Astrocyte (in vitro differentiated cells and primary cell): ENCODE data around the gene CRELD2. TPM values are rescaled to one million over a fixed set of nuclear protein-coding genes. Genes with fewer than 3 reads are reported as not detected.

Experiments used
- DNase-seq: peaks from one replicate; pipeline ENCODE4 v3.0.0-alpha.2; 2010; ENCODE audit warnings: low read depth
- FAIRE-seq: peaks from 2 replicates; lab custom pipeline; 2011; peaks lifted over from hg19 to GRCh38; lab: Jason Lieb, UNC
- H2AFZ ChIP-seq: 2 replicates; pipeline ENCODE4 v1.6.0; 2012; ENCODE audit warnings: low read depth, low read length, inconsistent platforms
- H3K27ac ChIP-seq: 2 replicates; pipeline ENCODE4 v1.5.1; 2011; ENCODE audit warnings: low read depth, low read length, inconsistent platforms
- H3K27me3 ChIP-seq: 2 replicates; pipeline ENCODE4 v1.6.0; 2011; ENCODE audit warnings: low read length, inconsistent platforms; ENCODE audit not compliant: insufficient read depth
- H3K36me3 ChIP-seq: 2 replicates; pipeline ENCODE4 v1.5.1; 2011; ENCODE audit warnings: low read length, inconsistent platforms; ENCODE audit not compliant: insufficient read depth
- H3K4me1 ChIP-seq: 2 replicates; pipeline ENCODE4 v1.5.1; 2011; ENCODE audit warnings: low read length, inconsistent platforms; ENCODE audit not compliant: insufficient read depth
- H3K4me2 ChIP-seq: 2 replicates; pipeline ENCODE4 v1.6.0; 2012; ENCODE audit warnings: low read length, inconsistent platforms
- H3K4me3 ChIP-seq: 2 replicates; pipeline ENCODE4 v1.5.1; 2011; ENCODE audit warnings: low read depth, mild to moderate bottlenecking, low read length, inconsistent platforms; ENCODE audit not compliant: insufficient read depth
- H3K79me2 ChIP-seq: 2 replicates; pipeline ENCODE4 v1.6.0; 2012; ENCODE audit warnings: mild to moderate bottlenecking, low read length, inconsistent platforms; ENCODE audit not compliant: insufficient read depth
- H3K9ac ChIP-seq: 2 replicates; pipeline ENCODE4 v1.6.0; 2012; ENCODE audit warnings: mild to moderate bottlenecking, low read length, inconsistent platforms
- H3K9me3 ChIP-seq: 2 replicates; pipeline ENCODE4 v1.5.1; 2012; ENCODE audit warnings: low read depth, mild to moderate bottlenecking, low read length, inconsistent platforms; ENCODE audit not compliant: insufficient read depth
- H4K20me1 ChIP-seq: 2 replicates; pipeline ENCODE4 v1.6.0; 2012; ENCODE audit warnings: low read length, inconsistent platforms; ENCODE audit not compliant: insufficient read depth
- H3K27ac Mint-ChIP-seq: one replicate; pipeline ENCODE4 v1.8.0; 2021; ENCODE audit warnings: mild to moderate bottlenecking, mixed read lengths; ENCODE audit not compliant: unreplicated experiment
- H3K27me3 Mint-ChIP-seq: one replicate; pipeline ENCODE4 v1.8.0; 2021; ENCODE audit warnings: low read depth, mixed read lengths; ENCODE audit not compliant: unreplicated experiment
- H3K36me3 Mint-ChIP-seq: one replicate; pipeline ENCODE4 v1.8.0; 2021; ENCODE audit warnings: low read depth, mixed read lengths; ENCODE audit not compliant: unreplicated experiment
- H3K4me1 Mint-ChIP-seq: one replicate; pipeline ENCODE4 v1.8.0; 2021; ENCODE audit warnings: low read depth, mixed read lengths; ENCODE audit not compliant: unreplicated experiment
- H3K4me3 Mint-ChIP-seq: one replicate; pipeline ENCODE4 v1.8.0; 2021; ENCODE audit warnings: mild to moderate bottlenecking, moderate library complexity, mixed read lengths; ENCODE audit not compliant: unreplicated experiment
- H3K9me3 Mint-ChIP-seq: one replicate; pipeline ENCODE4 v1.8.0; 2021; ENCODE audit warnings: mild to moderate bottlenecking, mixed read lengths; ENCODE audit not compliant: unreplicated experiment
- EZH2 ChIP-seq: IDR thresholded peaks from 2 replicates; pipeline ENCODE4 v1.6.1; 2012; ENCODE audit warnings: mild to moderate bottlenecking, low read length, inconsistent platforms; ENCODE audit not compliant: insufficient read depth
- total RNA-seq: library from RNA; stranded (reverse); gene quantifications from 2 replicates; pipeline ENCODE4 v1.2.1, GENCODE V29; 2021
- TF ChIP-seq, protein P1 (sequence below): IDR thresholded peaks from 2 replicates; pipeline ENCODE4 v1.5.1; 2011; ENCODE audit warnings: low read depth, mild to moderate bottlenecking, inconsistent platforms, low read length, moderate library complexity; ENCODE audit not compliant: insufficient read depth

Gene CRELD2
- total RNA-seq, 1 donor from 2014 or later: 49.6 TPM

DNA sequence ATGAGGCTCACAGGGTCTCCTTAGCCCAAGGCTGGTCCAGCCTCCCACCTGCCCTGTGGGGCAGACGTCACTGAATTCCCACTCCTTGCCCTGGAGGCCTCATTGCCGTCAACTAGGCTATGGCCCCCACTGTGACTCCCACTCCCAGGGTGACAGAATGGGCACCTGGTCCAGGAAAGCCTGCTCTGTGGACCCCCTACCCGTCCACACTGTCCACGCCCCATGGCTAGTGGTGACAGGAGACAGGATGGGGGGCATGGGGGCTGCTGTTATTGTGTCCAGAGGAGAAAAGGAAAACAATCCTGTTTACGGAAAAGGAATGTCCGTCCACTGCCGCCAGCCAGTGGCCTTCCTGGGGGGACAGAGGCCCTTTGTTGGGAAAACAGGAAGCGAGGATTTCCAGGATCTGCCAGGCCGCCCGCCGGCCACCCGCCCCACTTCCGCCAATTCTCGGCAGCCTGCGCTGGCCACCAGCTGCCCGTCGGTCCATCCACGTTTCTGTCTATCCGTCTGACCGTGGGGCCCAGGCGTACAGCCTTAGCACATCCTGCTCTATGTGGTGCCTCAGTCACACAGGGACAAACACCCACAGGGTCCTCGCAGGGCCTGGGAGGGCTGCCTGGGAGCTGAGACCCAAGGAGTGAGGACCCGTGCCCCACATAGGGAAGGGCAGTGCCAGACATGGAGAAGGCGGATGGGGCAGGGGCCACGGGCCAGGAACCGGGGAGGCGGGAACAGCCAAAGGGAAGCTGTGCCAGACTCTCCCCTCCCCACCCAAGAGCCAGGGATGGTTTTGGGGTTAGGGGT lies 19.5 kb downstream of the CRELD2 start:
- peaks cover 5% of the 10 kb centered on the region for H3K27me3 Mint-ChIP-seq

DNA sequence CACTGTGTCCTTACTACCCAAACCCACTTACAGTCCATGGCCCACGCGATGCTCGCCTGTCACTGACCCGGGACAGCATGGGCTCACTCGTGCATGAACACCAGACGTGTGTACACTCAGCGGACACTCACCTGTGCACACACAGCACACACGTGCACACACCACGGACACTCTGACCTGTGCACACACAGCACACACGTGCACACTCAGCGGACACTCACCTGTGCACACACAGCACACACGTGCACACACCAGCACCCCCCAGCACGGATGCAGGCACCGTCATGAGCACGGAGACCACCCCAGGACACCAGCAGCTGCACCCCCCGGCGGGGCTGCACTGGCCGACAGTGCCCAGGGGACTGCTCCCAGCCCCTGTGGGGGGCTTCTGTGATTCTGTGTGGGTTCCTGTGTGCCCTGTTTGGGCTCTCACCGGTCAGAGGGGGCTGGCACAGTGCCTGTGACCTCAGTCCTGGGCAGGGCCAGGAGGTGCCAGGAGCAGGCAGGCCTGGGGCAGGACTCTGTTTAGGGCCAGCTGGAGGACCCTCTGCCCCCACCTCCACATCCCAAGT lies 20.2 kb downstream of the CRELD2 start:
- Histone ChIP-seq H3K9me3 (no peaks in the 10 kb centered on the region), H3K27ac (no peak overlapping the region), H3K4me1 (peaks cover 18% of the 10 kb centered on the region), H3K4me3 (no peak overlapping the region), H3K27me3 (no peaks in the 10 kb centered on the region), H3K9ac (no peak overlapping the region), H2AFZ (no peak overlapping the region), H4K20me1 (no peaks in the 10 kb centered on the region), H3K79me2 (no peaks in the 10 kb centered on the region), H3K36me3 (no peaks in the 10 kb centered on the region), H3K4me2 (no peak overlapping the region)
- FAIRE-seq (no peak), DNase-seq (no peak)
- Mint-ChIP-seq H3K27ac (no peak overlapping the region), H3K4me3 (no peak overlapping the region), H3K4me1 (no peaks in the 10 kb centered on the region), H3K36me3 (no peaks in the 10 kb centered on the region), H3K27me3 (peaks cover 2% of the 10 kb centered on the region), H3K9me3 (peaks cover 2% of the 10 kb centered on the region)
- no peak for TF ChIP-seq EZH2
- TF ChIP-seq, protein P1, sequence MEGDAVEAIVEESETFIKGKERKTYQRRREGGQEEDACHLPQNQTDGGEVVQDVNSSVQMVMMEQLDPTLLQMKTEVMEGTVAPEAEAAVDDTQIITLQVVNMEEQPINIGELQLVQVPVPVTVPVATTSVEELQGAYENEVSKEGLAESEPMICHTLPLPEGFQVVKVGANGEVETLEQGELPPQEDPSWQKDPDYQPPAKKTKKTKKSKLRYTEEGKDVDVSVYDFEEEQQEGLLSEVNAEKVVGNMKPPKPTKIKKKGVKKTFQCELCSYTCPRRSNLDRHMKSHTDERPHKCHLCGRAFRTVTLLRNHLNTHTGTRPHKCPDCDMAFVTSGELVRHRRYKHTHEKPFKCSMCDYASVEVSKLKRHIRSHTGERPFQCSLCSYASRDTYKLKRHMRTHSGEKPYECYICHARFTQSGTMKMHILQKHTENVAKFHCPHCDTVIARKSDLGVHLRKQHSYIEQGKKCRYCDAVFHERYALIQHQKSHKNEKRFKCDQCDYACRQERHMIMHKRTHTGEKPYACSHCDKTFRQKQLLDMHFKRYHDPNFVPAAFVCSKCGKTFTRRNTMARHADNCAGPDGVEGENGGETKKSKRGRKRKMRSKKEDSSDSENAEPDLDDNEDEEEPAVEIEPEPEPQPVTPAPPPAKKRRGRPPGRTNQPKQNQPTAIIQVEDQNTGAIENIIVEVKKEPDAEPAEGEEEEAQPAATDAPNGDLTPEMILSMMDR: no peak

More for the DNA sequence above, 19.5 kb downstream of the CRELD2 start:
- Histone ChIP-seq H2AFZ (no peak overlapping the region), H3K4me1 (peaks cover 18% of the 10 kb centered on the region), H3K36me3 (no peaks in the 10 kb centered on the region), H3K9ac (no peak overlapping the region), H4K20me1 (no peaks in the 10 kb centered on the region), H3K4me3 (no peak overlapping the region), H3K4me2 (no peak overlapping the region), H3K79me2 (no peaks in the 10 kb centered on the region), H3K9me3 (no peaks in the 10 kb centered on the region), H3K27me3 (no peaks in the 10 kb centered on the region), H3K27ac (no peak overlapping the region)
- H3K4me1 Mint-ChIP-seq: no peaks in the 10 kb centered on the region
- peaks cover 4% of the 10 kb centered on the region for H3K9me3 Mint-ChIP-seq
- no peak overlapping the region for H3K4me3 Mint-ChIP-seq
- H3K27ac Mint-ChIP-seq: no peak overlapping the region
- no peak for DNase-seq
- H3K36me3 Mint-ChIP-seq: no peaks in the 10 kb centered on the region
- TF ChIP-seq EZH2: no peak
- TF ChIP-seq, protein P1: no peak
- FAIRE-seq: no peak
